A549 (cell line): ENCODE measurements around the gene DIP2C. TPM values are rescaled to one million over a fixed set of nuclear protein-coding genes. Genes with fewer than 3 reads are reported as not detected.

ENCODE experiments used
- ATAC-seq, 2 experiments: fragments of 200-7000 bp in 1 of 2; fragments of >200 bp in 1 of 2; cut with Nextera tagmentation in 1 of 2; cut with Tn5 transposase in 1 of 2; 3 replicates each; pipeline versions ENCODE4 v1.8.0 to v1.9.1; 2018 to 2020; ENCODE audit warnings: mild to moderate bottlenecking in 1 of 2, moderate library complexity in 1 of 2
- CTCF ChIA-PET: fragments of 300-600 bp; sonication (Branson Sonifier 250); formaldehyde crosslinking; extraction: SDS; loops from one replicate; lab custom pipeline; 2021; ENCODE audit warnings: antibody characterized with exemption, inconsistent platforms; lab: Yijun Ruan, JAX
- POLR2A ChIA-PET: fragments of 350-600 bp; formaldehyde crosslinking; extraction: SDS; loops from one replicate; lab custom pipeline; 2021; ENCODE audit warnings: antibody characterized with exemption, inconsistent platforms; lab: Yijun Ruan, JAX
- DNase-seq, 2 experiments: peaks; one replicate each; pipeline versions ENCODE4 v3.0.0 to v3.0.0-alpha.2; 2011 to 2016; ENCODE audit warnings: low read depth in 1 of 2, low spot score in 1 of 2
- FAIRE-seq: peaks from 2 replicates; lab custom pipeline; 2011; peaks lifted over from hg19 to GRCh38; lab: Jason Lieb, UNC
- H3K27ac ChIP-seq, 2 experiments: fragments of >200 bp; sonication (Bioruptor Twin); formaldehyde crosslinking; 3 replicates each; pipeline ENCODE4 v1.5.1; 2016 to 2017
- H3K4me1 ChIP-seq: fragments of >200 bp; sonication (Bioruptor Twin); formaldehyde crosslinking; 3 replicates; pipeline ENCODE4 v1.6.1; 2016
- H3K4me2 ChIP-seq: fragments of >200 bp; sonication (Bioruptor Twin); formaldehyde crosslinking; 3 replicates; pipeline ENCODE4 v1.6.1; 2016
- H3K4me3 ChIP-seq: fragments of >200 bp; sonication (Bioruptor Twin); formaldehyde crosslinking; 3 replicates; pipeline ENCODE4 v1.5.1; 2016
- H3K9me3 ChIP-seq: fragments of >200 bp; sonication (Bioruptor Twin); formaldehyde crosslinking; 3 replicates; pipeline ENCODE4 v1.6.1; 2016
- ATOH8 ChIP-seq: fragments of 250-450 bp; sonication (Bioruptor Pico); IDR thresholded peaks from 2 replicates; pipeline ENCODE4 v1.5.0; 2020; ENCODE audit warnings: low read depth, mild to moderate bottlenecking, moderate library complexity
- CBX2 ChIP-seq: fragments of 200-600 bp; sonication (generic); IDR thresholded peaks from 2 replicates; pipeline ENCODE4 v1.6.1; 2016; ENCODE audit warnings: low read depth, mild to moderate bottlenecking, borderline replicate concordance
- CEBPB ChIP-seq, 2 experiments: fragments of >200 bp in 1 of 2; sonication (Bioruptor Twin) in 1 of 2; formaldehyde crosslinking in 1 of 2; IDR thresholded peaks; 2 replicates each; pipeline ENCODE4 v1.6.1; 2012 to 2016
- CHD2 ChIP-seq: fragments of 150-350 bp; IDR thresholded peaks from 2 replicates; pipeline ENCODE4 v1.6.1; 2014; ENCODE audit warnings: low read length; ENCODE audit not compliant: partially characterized antibody
- CHD4 ChIP-seq: fragments of 200-600 bp; sonication (generic); IDR thresholded peaks from 2 replicates; pipeline ENCODE4 v1.6.1; 2016; ENCODE audit warnings: antibody characterized with exemption, mild to moderate bottlenecking, borderline replicate concordance
- CTCF ChIP-seq: fragments of >200 bp; sonication (Bioruptor Twin); formaldehyde crosslinking; IDR thresholded peaks from 3 replicates; pipeline ENCODE4 v1.5.1; 2016
- E2F6 ChIP-seq: IDR thresholded peaks from 2 replicates; pipeline ENCODE4 v1.6.1; 2012; ENCODE audit warnings: low read depth, borderline replicate concordance
- EHMT2 ChIP-seq: fragments of 200-600 bp; sonication (generic); IDR thresholded peaks from 2 replicates; pipeline ENCODE4 v1.6.1; 2016; ENCODE audit warnings: antibody characterized with exemption, low read depth, mild to moderate bottlenecking, moderate library complexity
- ELK1 ChIP-seq: fragments of 150-350 bp; IDR thresholded peaks from 2 replicates; pipeline ENCODE4 v1.6.1; 2014; ENCODE audit warnings: low read depth, mild to moderate bottlenecking, low read length
- EP300 ChIP-seq, 2 experiments: fragments of >200 bp; sonication (Bioruptor Twin); formaldehyde crosslinking; IDR thresholded peaks; 2 replicates in 1 of 2; 3 replicates in 1 of 2; pipeline ENCODE4 v1.6.1; 2016 to 2017
- FOSL2 ChIP-seq, 2 experiments: fragments of 450-650 bp in 1 of 2; fragments of >200 bp in 1 of 2; sonication (Bioruptor Twin) in 1 of 2; formaldehyde crosslinking; IDR thresholded peaks; 2 replicates each; pipeline versions ENCODE4 v1.5.0 to v1.6.1; 2016 to 2020; ENCODE audit warnings: mild to moderate bottlenecking in 1 of 2, moderate library complexity in 1 of 2
- GATA3 ChIP-seq: IDR thresholded peaks from 2 replicates; pipeline ENCODE4 v1.6.1; 2012; ENCODE audit warnings: borderline replicate concordance
- HOXA7 ChIP-seq: fragments of 250-450 bp; sonication (Bioruptor Pico); IDR thresholded peaks from 2 replicates; pipeline ENCODE4 v1.5.0; 2020; ENCODE audit warnings: mild to moderate bottlenecking, moderate library complexity
- KDM1A ChIP-seq: fragments of 200-600 bp; sonication (generic); IDR thresholded peaks from 2 replicates; pipeline ENCODE4 v1.6.1; 2016; ENCODE audit warnings: low read depth, mild to moderate bottlenecking
- KDM5A ChIP-seq: fragments of 200-600 bp; sonication (generic); IDR thresholded peaks from 2 replicates; pipeline ENCODE4 v1.6.1; 2016; ENCODE audit warnings: antibody characterized with exemption, mild to moderate bottlenecking
- NR3C1 ChIP-seq: fragments of >200 bp; sonication (Bioruptor Twin); formaldehyde crosslinking; IDR thresholded peaks from 3 replicates; pipeline ENCODE4 v1.6.1; 2017
- POLR2A ChIP-seq: IDR thresholded peaks from 2 replicates; pipeline ENCODE4 v1.6.1; 2012; ENCODE audit warnings: mild to moderate bottlenecking, low read length
- POLR2AphosphoS2 ChIP-seq: conservative IDR thresholded peaks from 2 replicates; pipeline ENCODE4 v1.6.1; 2012; ENCODE audit warnings: low read length, improper control_type of control experiment, inconsistent platforms
- RAD21 ChIP-seq, 2 experiments: fragments of >200 bp in 1 of 2; sonication (Bioruptor Twin) in 1 of 2; formaldehyde crosslinking in 1 of 2; IDR thresholded peaks in 1 of 2; conservative IDR thresholded peaks in 1 of 2; 2 replicates in 1 of 2; 3 replicates in 1 of 2; pipeline ENCODE4 v1.6.1; 2012 to 2018; ENCODE audit warnings: inconsistent platforms in 1 of 2
- RFX5 ChIP-seq: fragments of 450-650 bp; IDR thresholded peaks from 2 replicates; pipeline ENCODE4 v1.7.1; 2014; ENCODE audit warnings: antibody characterized with exemption, mild to moderate bottlenecking, moderate library complexity
- TFCP2L1 ChIP-seq: fragments of 250-450 bp; sonication (Bioruptor Pico); IDR thresholded peaks from 2 replicates; pipeline ENCODE4 v1.5.0; 2021; ENCODE audit warnings: mild to moderate bottlenecking
- USF2 ChIP-seq: fragments of 450-650 bp; IDR thresholded peaks from 2 replicates; pipeline ENCODE4 v1.6.1; 2014; ENCODE audit warnings: antibody characterized with exemption
- WGBS: methylation state at CpG from one replicate; pipeline ENCODE4 v1.1.6; 2017; ENCODE audit errors: missing lambda C conversion rate; 5-methylcytosine and 5-hydroxymethylcytosine counted together
- polyA plus RNA-seq, 4 experiments: library from polyadenylated mRNA; depleted of rRNA in 3 of 4; stranded (reverse); fragments of >200 nt; fragmentation: RNase III in 1 of 4; extraction: RNeasy Plus Mini Kit Qiagen cat#74134 plus additional on column Dnase treatment in 1 of 4; gene quantifications; 2 replicates in 3 of 4; 3 replicates in 1 of 4; pipeline ENCODE4 v1.2.3, GENCODE V29; 2011 to 2017

Gene DIP2C
- polyA plus RNA-seq, 2 of the 4 experiments (the other 2 are of a cell fraction): 3.7 to 5.0 TPM

- CTCF ChIA-PET: interaction anchor here (0.5 kb wide), 1 partner anchor 53 kb away, joined by 3 read pairs; no protein-coding TSS in a partner anchor
- POLR2A ChIA-PET: no interaction called here
- 81% methylated on average over 9 of the region's 9 CpGs for WGBS
- Histone ChIP-seq H3K4me1 (no peaks in the 10 kb centered on the region), H3K27ac (no peak overlapping the region), H3K4me3 (no peak overlapping the region), H3K4me2 (no peak overlapping the region), H3K9me3 (no peaks in the 10 kb centered on the region)
- FAIRE-seq (no peak), ATAC-seq (no peak), DNase-seq (no peak)
- no peak for TF ChIP-seq POLR2A
- TF ChIP-seq CHD4: no peak
- no peak for TF ChIP-seq GATA3
- no peak for TF ChIP-seq E2F6
- no peak for TF ChIP-seq RAD21 (conservative IDR thresholded peaks at IDR 0.05 in 1 of 2, IDR thresholded peaks at IDR 0.05 in 1 of 2)
- no peak for TF ChIP-seq KDM5A
- TF ChIP-seq CHD2: no peak
- no peak for TF ChIP-seq HOXA7 (CRISPR knock-in tag)
- TF ChIP-seq RFX5: no peak
- no peak for TF ChIP-seq NR3C1
- TF ChIP-seq ATOH8 (CRISPR knock-in tag): no peak
- no peak for TF ChIP-seq CEBPB (IDR thresholded peaks at IDR 0.05)
- TF ChIP-seq CTCF: no peak
- no peak for TF ChIP-seq TFCP2L1
- no peak for TF ChIP-seq USF2
- no peak for TF ChIP-seq CBX2
- TF ChIP-seq POLR2AphosphoS2: no peak
- TF ChIP-seq EHMT2: no peak
Measured at GRCh38 chr10:391305-391704, 298.2 kb downstream of the DIP2C start.

GRCh38 chr10:390449-391100 lies 298.9 kb downstream of the DIP2C start:
- ChIA-PET POLR2A (no interaction called here), CTCF (interaction anchor here (0.5 kb wide), 1 partner anchor 53 kb away, joined by 3 read pairs; no protein-coding TSS in a partner anchor)
- H3K27ac ChIP-seq: no peak overlapping the region
- no peaks in the 10 kb centered on the region for H3K4me1 ChIP-seq
- no peak for TF ChIP-seq CHD2
- TF ChIP-seq KDM1A: no peak
- TF ChIP-seq EP300 (IDR thresholded peaks at IDR 0.05): no peak
- no peak for TF ChIP-seq ELK1
- no peak for TF ChIP-seq RFX5
- TF ChIP-seq FOSL2 (IDR thresholded peaks at IDR 0.05): no peak
- TF ChIP-seq FOSL2 (CRISPR knock-in tag; IDR thresholded peaks at IDR 0.05): no peak
- H3K4me2 ChIP-seq: no peak overlapping the region
- no peaks in the 10 kb centered on the region for H3K9me3 ChIP-seq
- no peak for ATAC-seq
- no peak for FAIRE-seq
- no peak for DNase-seq
- 88% methylated on average over 32 of the region's 32 CpGs for WGBS
- H3K4me3 ChIP-seq: no peak overlapping the region
